Gastrocnemius medialis (tissue), 4 donors: Measurements from ENCODE around the gene BCL7C. TPM values are rescaled to one million over a fixed set of nuclear protein-coding genes. Genes with fewer than 3 reads are reported as not detected.
A peak's percentile ranks its signal among the peaks of the same experiment; 100 is the strongest.

Experiments used
- ATAC-seq, 2 donors: fragments of 150-250 bp; one replicate each; pipeline ENCODE4 v1.9.1; 2016
- DNase-seq, 2 donors: peaks; one replicate each; pipeline ENCODE4 v3.0.0-alpha.2; 2019
- H3K27ac ChIP-seq, 4 donors: fragments of 200-600 bp; sonication (generic); 1 replicate in 1 of 4; 2 replicates in 3 of 4; pipeline ENCODE4 v1.5.1; 2016 to 2018; ENCODE audit warnings: mild to moderate bottlenecking in 2 of 4, moderate library complexity in 1 of 4
- H3K27me3 ChIP-seq, 3 donors: fragments of 200-600 bp; sonication (generic) in 2 of 3; 1 replicate in 1 of 3; 2 replicates in 2 of 3; pipeline versions ENCODE4 v1.5.1 to v1.6.0; 2016 to 2019; ENCODE audit warnings: mild to moderate bottlenecking in 1 of 3, moderate library complexity in 1 of 3
- H3K36me3 ChIP-seq, 2 donors: fragments of 200-600 bp; sonication (generic) in 1 of 2; one replicate each; pipeline ENCODE4 v1.5.1; 2017 to 2018
- H3K4me1 ChIP-seq, 2 donors: fragments of 200-600 bp; sonication (generic) in 1 of 2; one replicate each; pipeline ENCODE4 v1.5.1; 2016 to 2017; ENCODE audit warnings: mild to moderate bottlenecking in 2 of 2
- H3K4me3 ChIP-seq, 4 donors: fragments of 200-600 bp; sonication (generic) in 3 of 4; 1 replicate in 1 of 4; 2 replicates in 3 of 4; pipeline ENCODE4 v1.5.1; 2016 to 2019; ENCODE audit warnings: mild to moderate bottlenecking in 2 of 4
- H3K9me3 ChIP-seq, 3 donors: fragments of 200-600 bp; sonication (generic) in 2 of 3; 1 replicate in 1 of 3; 2 replicates in 2 of 3; pipeline ENCODE4 v1.5.1; 2016 to 2019
- CTCF ChIP-seq, 5 experiments: fragments of 450-650 bp in 3 of 5; fragments of 200-600 bp in 2 of 5; sonication (generic) in 2 of 5; IDR thresholded peaks in 4 of 5; conservative IDR thresholded peaks in 1 of 5; 1 replicate in 4 of 5; 2 replicates in 1 of 5; pipeline ENCODE4 v1.5.1; 2016 to 2019; ENCODE audit warnings: antibody characterized with exemption in 5 of 5, mild to moderate bottlenecking in 3 of 5, moderate library complexity in 3 of 5
- POLR2A ChIP-seq, 2 donors: fragments of 450-650 bp; IDR thresholded peaks; one replicate each; pipeline ENCODE4 v1.6.1; 2017; ENCODE audit warnings: antibody characterized with exemption in 2 of 2, mild to moderate bottlenecking in 2 of 2, moderate library complexity in 2 of 2
- in situ Hi-C, 4 donors: fragments of 200-750 bp; cut with MboI; loops; one replicate each; pipeline versions ENCODE4 v1.15.0 to v1.8.0; 2017; ENCODE audit warnings: low sequenced_read_pairs in 4 of 4
- intact Hi-C: fragments of 100-400 bp; cut with DNase I; formaldehyde crosslinking; loops from one replicate; pipeline ENCODE4 v1.15.1; 2023; ENCODE audit warnings: low total_unique reads
- total RNA-seq, 4 donors: library from RNA; depleted of rRNA; stranded (reverse); fragments of >200 nt; gene quantifications; one replicate each; pipeline versions ENCODE4 v1.1.0 to v1.2.3, GENCODE V29; 2016

The BCL7C gene
- total RNA-seq, 4 donors from 2014 or later, result 16.4 to 24.5 (median 22.3) TPM

GRCh38 chr16:30937692-30938091 is 43.8 kb upstream of the BCL7C start:
- TF ChIP-seq POLR2A (IDR thresholded peaks at IDR 0.05) (no peak), CTCF (IDR thresholded peaks at IDR 0.05 in 4 of 5, conservative IDR thresholded peaks at IDR 0.05 in 1 of 5) (no peak)
- Histone ChIP-seq H3K9me3 (no peaks in the 10 kb centered on the region), H3K27me3 (no peaks in the 10 kb centered on the region), H3K4me3 (no peak overlapping the region), H3K36me3 (peaks cover 0 to 5% of the 10 kb centered on the region in 2 donors), H3K27ac (no peak overlapping the region), H3K4me1 (peaks cover 5 to 6% of the 10 kb centered on the region in 2 donors)
- DNase-seq (no peak), ATAC-seq (no peak)
- intact Hi-C loops (no loop called here), in situ Hi-C loops (no loop called here)

- peak in 1 of 2 donors; percentile 57 for DNase-seq
- H3K4me1 ChIP-seq, result no peaks in the 10 kb centered on the region
- no peaks in the 10 kb centered on the region for H3K9me3 ChIP-seq
- no peak overlapping the region for H3K27ac ChIP-seq
- ATAC-seq, result peak in 1 of 2 donors; percentile 67
- in situ Hi-C loops (no loop called here), intact Hi-C loops (no loop called here)
- no peak overlapping the region for H3K4me3 ChIP-seq
- TF ChIP-seq POLR2A (IDR thresholded peaks at IDR 0.05) (no peak), CTCF (IDR thresholded peaks at IDR 0.05 in 4 of 5, conservative IDR thresholded peaks at IDR 0.05 in 1 of 5) (peak in 4 of 5 experiments; percentile 22 to 51 (median 32))
- H3K36me3 ChIP-seq, result peaks cover 0 to 7% of the 10 kb centered on the region in 2 donors
- H3K27me3 ChIP-seq, result no peaks in the 10 kb centered on the region
Observed at GRCh38 chr16:30934827-30935557, 41.1 kb upstream of the BCL7C start.

GRCh38 chr16:30931068-30931650 is 37.3 kb upstream of the BCL7C start:
- H3K36me3 ChIP-seq, result peaks cover 0 to 7% of the 10 kb centered on the region in 2 donors
- no peak overlapping the region for H3K27ac ChIP-seq
- in situ Hi-C loops, result no loop called here

GRCh38 chr16:30930160-30930571 is 36.3 kb upstream of the BCL7C start:
- no peak overlapping the region for H3K4me3 ChIP-seq
- H3K36me3 ChIP-seq, result peaks cover 0 to 7% of the 10 kb centered on the region in 2 donors
- no peaks in the 10 kb centered on the region for H3K9me3 ChIP-seq
- H3K4me1 ChIP-seq, result peaks cover 0 to 5% of the 10 kb centered on the region in 2 donors
- ATAC-seq (no peak), DNase-seq (no peak)
- in situ Hi-C loops, result no loop called here
- H3K27ac ChIP-seq, result no peak overlapping the region
- TF ChIP-seq POLR2A (IDR thresholded peaks at IDR 0.05) (no peak), CTCF (IDR thresholded peaks at IDR 0.05 in 4 of 5, conservative IDR thresholded peaks at IDR 0.05 in 1 of 5) (no peak)
- no peaks in the 10 kb centered on the region for H3K27me3 ChIP-seq
- intact Hi-C loops, result no loop called here

More at GRCh38 chr16:30931068-30931650, 37.3 kb upstream of the BCL7C start:
- H3K9me3 ChIP-seq, result no peaks in the 10 kb centered on the region
- H3K27me3 ChIP-seq, result no peaks in the 10 kb centered on the region
- DNase-seq (no peak), ATAC-seq (no peak)
- intact Hi-C loops, result no loop called here
- TF ChIP-seq CTCF (IDR thresholded peaks at IDR 0.05 in 4 of 5, conservative IDR thresholded peaks at IDR 0.05 in 1 of 5), result no peak
- no peak for TF ChIP-seq POLR2A (IDR thresholded peaks at IDR 0.05)
- no peak overlapping the region for H3K4me3 ChIP-seq
- H3K4me1 ChIP-seq, result peaks cover 0 to 5% of the 10 kb centered on the region in 2 donors
